ENCODE measurements around the gene LRRC41.
"Not testable (repeated sequence)": the region's sequence is repeated elsewhere in the genome, so short reads cannot be mapped to it uniquely, and the experiment has no call there.

The LRRC41 gene

GRCh38 chr1:46342084-46342656 is 38.8 kb upstream of the LRRC41 start:
- TF ChIP-seq FOXP2 (optimal IDR thresholded peaks at IDR 0.05; ENCODE audit: control extremely low read depth, extremely low read length, insufficient read depth) (no peak), POLR2AphosphoS5 (IDR thresholded peaks at IDR 0.05; ENCODE audit: borderline replicate concordance, low read depth, low read length) (no peak), EZH2 (IDR thresholded peaks at IDR 0.05) (no peak)
- peak overlapping the region; percentile 99; the same call in 1 of the 2 replicates for H3K4me3 ChIP-seq
- no peaks in the 10 kb centered on the region for H3K9me3 ChIP-seq (ENCODE audit: low read depth, low read length)
- no peak for DNase-seq (ENCODE audit: low read depth, low spot score)
- H3K9ac ChIP-seq (ENCODE audit: insufficient read length), result no peak overlapping the region
- H3K27ac ChIP-seq, result no peak overlapping the region
- peaks cover 34% of the 10 kb centered on the region for H3K36me3 ChIP-seq (ENCODE audit: insufficient read depth, low read length)

GRCh38 chr1:46341222-46342083 is 38.0 kb upstream of the LRRC41 start:
- no peak for DNase-seq (ENCODE audit: low read depth, low spot score)
- TF ChIP-seq EZH2 (IDR thresholded peaks at IDR 0.05) (no peak), POLR2AphosphoS5 (IDR thresholded peaks at IDR 0.05; ENCODE audit: borderline replicate concordance, low read depth, low read length) (no peak), FOXP2 (optimal IDR thresholded peaks at IDR 0.05; ENCODE audit: control extremely low read depth, extremely low read length, insufficient read depth) (no peak)
- H3K9ac ChIP-seq (ENCODE audit: insufficient read length), result peak overlapping the region; percentile 98
- no peaks in the 10 kb centered on the region for H3K9me3 ChIP-seq (ENCODE audit: low read depth, low read length)
- peak overlapping the region; percentile 99 for H3K4me3 ChIP-seq
- peak overlapping the region; percentile 96; the same call in 1 of the 2 replicates for H3K27ac ChIP-seq
- peaks cover 28% of the 10 kb centered on the region; the same call in 1 of the 2 replicates for H3K36me3 ChIP-seq (ENCODE audit: insufficient read depth, low read length)

GRCh38 chr1:46340404-46341221 is 37.2 kb upstream of the LRRC41 start, which contains the start of gene NSUN4:
Gene NSUN4, plus strand, starts transcription at chr1:46340807. Its CDS starts 20 bp downstream, at chr1:46340827.
- peak within 1 kb of the TSS; percentile 96 for H3K27ac ChIP-seq
- TF ChIP-seq FOXP2 (optimal IDR thresholded peaks at IDR 0.05; ENCODE audit: control extremely low read depth, extremely low read length, insufficient read depth) (no peak), POLR2AphosphoS5 (IDR thresholded peaks at IDR 0.05; ENCODE audit: borderline replicate concordance, low read depth, low read length) (peak; percentile 98)
- peaks cover 26% of the 10 kb centered on the region; the same call in 1 of the 2 replicates for H3K36me3 ChIP-seq (ENCODE audit: insufficient read depth, low read length)
- H3K9ac ChIP-seq (ENCODE audit: insufficient read length), result peak within 1 kb of the TSS; percentile 98
- peak; percentile 47 for DNase-seq (ENCODE audit: low read depth, low spot score)
- no peaks in the 10 kb centered on the region for H3K9me3 ChIP-seq (ENCODE audit: low read depth, low read length)
- H3K4me3 ChIP-seq, result peak within 1 kb of the TSS; percentile 99

- not testable (repeated sequence) for H3K36me3 ChIP-seq (ENCODE audit: insufficient read depth, low read length); H3K9me3 ChIP-seq (ENCODE audit: low read depth, low read length); H3K27ac ChIP-seq; H3K4me3 ChIP-seq; H3K9ac ChIP-seq (ENCODE audit: insufficient read length); DNase-seq (ENCODE audit: low read depth, low spot score)
Measured at GRCh38 chr1:46337409-46337808, 34.0 kb upstream of the LRRC41 start.

DNA sequence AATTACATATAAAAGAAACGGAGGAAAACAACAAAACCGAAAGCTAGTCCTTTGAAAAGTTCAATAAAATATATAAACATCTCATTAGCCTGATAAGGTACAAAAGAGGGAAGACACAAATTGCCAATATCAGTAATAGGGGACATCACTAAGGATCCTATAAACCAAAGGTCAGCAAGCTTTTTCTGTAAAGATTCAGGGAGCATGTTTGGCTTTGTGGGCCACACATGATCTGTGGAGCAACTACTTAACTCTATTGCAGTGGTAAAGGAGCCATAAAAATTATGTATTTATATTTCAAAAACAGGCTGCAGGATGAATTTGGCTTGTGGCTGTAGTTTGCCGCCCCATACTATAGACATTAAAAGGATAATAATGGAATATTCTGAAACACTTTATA is 31.7 kb upstream of the LRRC41 start:
- Histone ChIP-seq H3K9me3 (ENCODE audit: low read depth, low read length) (no peaks in the 10 kb centered on the region), H3K4me3 (no peak overlapping the region), H3K36me3 (ENCODE audit: insufficient read depth, low read length) (no peaks in the 10 kb centered on the region), H3K27ac (no peak overlapping the region), H3K9ac (ENCODE audit: insufficient read length) (no peak overlapping the region)
- DNase-seq (ENCODE audit: low read depth, low spot score), result no peak
- TF ChIP-seq POLR2AphosphoS5 (IDR thresholded peaks at IDR 0.05; ENCODE audit: borderline replicate concordance, low read depth, low read length) (no peak), FOXP2 (optimal IDR thresholded peaks at IDR 0.05; ENCODE audit: control extremely low read depth, extremely low read length, insufficient read depth) (no peak), EZH2 (IDR thresholded peaks at IDR 0.05) (no peak)

DNA sequence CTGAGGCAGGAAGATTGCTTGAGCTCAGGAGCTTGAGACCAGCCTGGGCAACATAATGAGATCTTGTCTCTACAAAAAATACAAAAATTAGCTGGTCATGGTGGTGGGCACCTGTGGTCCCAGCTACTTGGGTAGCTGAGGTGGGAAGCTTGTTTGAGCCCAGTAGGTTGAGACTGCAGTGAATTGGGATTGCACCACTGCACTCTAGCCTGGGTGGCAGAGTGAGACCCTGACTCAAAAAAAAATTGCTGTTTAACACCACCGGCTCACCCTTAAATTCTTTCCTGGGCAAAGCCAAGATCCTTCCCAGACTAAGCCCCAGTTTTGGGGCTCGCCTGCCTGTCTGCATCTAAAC is 30.6 kb upstream of the LRRC41 start:
- DNase-seq (ENCODE audit: low read depth, low spot score), result no peak
- H3K9ac ChIP-seq (ENCODE audit: insufficient read length), result no peak overlapping the region
- no peaks in the 10 kb centered on the region for H3K9me3 ChIP-seq (ENCODE audit: low read depth, low read length)
- no peaks in the 10 kb centered on the region for H3K36me3 ChIP-seq (ENCODE audit: insufficient read depth, low read length)
- no peak overlapping the region for H3K27ac ChIP-seq
- TF ChIP-seq POLR2AphosphoS5 (IDR thresholded peaks at IDR 0.05; ENCODE audit: borderline replicate concordance, low read depth, low read length), result no peak
- no peak for TF ChIP-seq EZH2 (IDR thresholded peaks at IDR 0.05)
- no peak for TF ChIP-seq FOXP2 (optimal IDR thresholded peaks at IDR 0.05; ENCODE audit: control extremely low read depth, extremely low read length, insufficient read depth)
- no peak overlapping the region for H3K4me3 ChIP-seq

DNA sequence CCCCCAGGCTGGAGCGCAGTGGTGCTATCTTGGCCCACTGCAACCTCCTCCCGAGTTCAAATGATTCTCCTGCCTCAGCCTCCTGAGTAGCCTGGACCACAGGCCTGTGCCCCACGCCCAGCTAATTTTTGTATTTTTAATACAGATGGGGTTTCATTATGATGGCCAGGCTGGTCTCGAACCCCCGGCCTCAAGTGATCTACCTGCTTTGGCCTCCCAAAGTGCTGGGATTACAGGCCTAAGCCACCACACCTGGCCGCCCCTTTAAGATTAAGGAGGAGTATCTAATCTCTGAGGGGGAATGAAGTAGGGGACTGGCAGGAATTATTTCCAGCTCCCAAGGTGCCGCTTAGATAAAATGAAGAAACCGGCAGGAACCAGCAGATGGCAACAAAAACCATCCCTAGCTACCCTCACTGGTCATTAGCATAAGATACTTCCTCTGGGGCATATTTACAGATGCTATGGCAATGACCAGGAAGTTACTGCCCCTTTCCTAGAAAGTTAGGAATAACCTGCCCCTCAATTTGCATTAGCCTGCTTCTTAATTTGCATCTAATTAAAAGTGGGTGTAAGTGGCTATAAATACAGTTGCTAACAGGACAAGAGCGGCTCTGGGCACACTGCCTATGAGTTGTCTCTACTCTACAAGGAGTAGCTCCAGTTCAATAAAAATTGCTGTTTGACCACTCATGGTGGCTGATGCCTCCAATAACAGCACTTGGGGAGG is 30.0 kb upstream of the LRRC41 start:
- Histone ChIP-seq H3K36me3 (ENCODE audit: insufficient read depth, low read length) (no peaks in the 10 kb centered on the region), H3K27ac (no peak overlapping the region), H3K9ac (ENCODE audit: insufficient read length) (no peak overlapping the region), H3K4me3 (no peak overlapping the region), H3K9me3 (ENCODE audit: low read depth, low read length) (no peaks in the 10 kb centered on the region)
- no peak for TF ChIP-seq POLR2AphosphoS5 (IDR thresholded peaks at IDR 0.05; ENCODE audit: borderline replicate concordance, low read depth, low read length)
- no peak for TF ChIP-seq FOXP2 (optimal IDR thresholded peaks at IDR 0.05; ENCODE audit: control extremely low read depth, extremely low read length, insufficient read depth)
- no peak for TF ChIP-seq EZH2 (IDR thresholded peaks at IDR 0.05)
- DNase-seq (ENCODE audit: low read depth, low spot score), result no peak

GRCh38 chr1:46331786-46332540 is 28.5 kb upstream of the LRRC41 start:
- H3K9me3 ChIP-seq (ENCODE audit: low read depth, low read length); H3K36me3 ChIP-seq (ENCODE audit: insufficient read depth, low read length); H3K4me3 ChIP-seq; DNase-seq (ENCODE audit: low read depth, low spot score); H3K27ac ChIP-seq; H3K9ac ChIP-seq (ENCODE audit: insufficient read length): not testable (repeated sequence)

DNA sequence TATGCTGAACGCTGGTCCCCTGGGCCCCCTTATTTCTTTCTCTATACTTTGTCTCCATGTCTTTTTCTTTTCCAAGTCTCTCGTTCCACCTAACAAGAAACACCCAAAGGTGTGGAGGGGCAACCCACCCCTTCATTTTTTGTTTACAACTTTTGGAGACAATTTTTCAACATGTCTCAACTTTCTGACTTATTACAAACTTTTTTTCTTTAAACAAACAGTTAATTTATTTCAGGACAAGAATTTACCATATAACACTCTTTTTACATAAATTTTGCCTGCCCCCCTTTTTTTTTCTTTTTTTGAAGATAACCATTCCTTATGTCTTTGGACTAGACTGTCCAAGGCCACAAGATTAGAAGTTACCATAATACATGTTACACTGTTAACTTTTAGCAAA is 27.0 kb upstream of the LRRC41 start:
- not testable (repeated sequence) for H3K27ac ChIP-seq; H3K4me3 ChIP-seq; DNase-seq (ENCODE audit: low read depth, low spot score); H3K9ac ChIP-seq (ENCODE audit: insufficient read length); H3K9me3 ChIP-seq (ENCODE audit: low read depth, low read length); H3K36me3 ChIP-seq (ENCODE audit: insufficient read depth, low read length)

DNA sequence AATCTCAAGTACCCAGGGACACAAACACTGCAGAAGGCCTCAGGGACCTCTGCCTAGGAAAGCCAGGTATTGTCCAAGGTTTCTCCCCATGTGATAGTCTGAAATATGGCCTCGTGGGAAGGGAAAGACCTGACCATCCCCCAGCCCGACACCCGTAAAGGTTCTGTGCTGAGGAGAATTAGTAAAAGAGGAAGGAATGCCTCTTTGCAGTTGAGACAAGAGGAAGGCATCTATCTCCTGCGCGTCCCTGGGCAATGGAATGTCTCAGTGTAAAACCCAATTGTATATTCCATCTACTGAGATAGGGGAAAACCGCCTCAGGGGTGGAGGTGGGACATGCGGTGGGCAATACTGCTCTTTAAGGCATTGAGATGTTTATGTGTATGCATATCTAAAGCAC is 26.4 kb upstream of the LRRC41 start:
- not testable (repeated sequence) for H3K9me3 ChIP-seq (ENCODE audit: low read depth, low read length); DNase-seq (ENCODE audit: low read depth, low spot score); H3K9ac ChIP-seq (ENCODE audit: insufficient read length); H3K4me3 ChIP-seq; H3K27ac ChIP-seq; H3K36me3 ChIP-seq (ENCODE audit: insufficient read depth, low read length)

DNA sequence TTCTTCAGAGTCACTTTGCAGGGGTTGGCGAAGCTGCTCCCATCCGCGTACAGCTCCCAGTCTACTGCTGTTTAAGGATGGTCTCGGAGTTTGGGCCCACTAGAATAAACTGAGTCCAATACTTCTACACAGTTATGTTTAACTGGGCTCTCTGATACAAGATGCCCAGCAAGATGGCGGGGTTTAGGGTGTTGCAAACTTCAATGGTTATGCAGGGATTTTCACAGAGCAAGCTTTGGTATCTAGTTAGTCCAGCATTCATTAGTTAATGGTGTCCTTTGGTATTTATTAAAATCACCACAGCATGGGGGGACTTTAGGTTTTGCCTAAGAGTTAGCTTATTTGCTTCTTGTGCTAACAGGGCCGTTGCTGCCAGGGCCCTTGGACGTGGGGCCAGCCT is 24.8 kb upstream of the LRRC41 start:
- H3K36me3 ChIP-seq (ENCODE audit: insufficient read depth, low read length); H3K9ac ChIP-seq (ENCODE audit: insufficient read length); H3K27ac ChIP-seq; H3K4me3 ChIP-seq; H3K9me3 ChIP-seq (ENCODE audit: low read depth, low read length); DNase-seq (ENCODE audit: low read depth, low spot score): not testable (repeated sequence)
